Glutamatergic neuron (in vitro differentiated cells): ENCODE measurements around the gene MACC1. TPM values are rescaled to one million over a fixed set of nuclear protein-coding genes. Genes with fewer than 3 reads are reported as not detected.

Source experiments
- DNase-seq: peaks from one replicate; pipeline ENCODE4 v3.0.0; 2022
- H3K27ac Mint-ChIP-seq: one replicate; pipeline ENCODE4 v1.8.0; 2020; ENCODE audit warnings: mild to moderate bottlenecking, mixed read lengths, inconsistent platforms; ENCODE audit not compliant: unreplicated experiment
- H3K27me3 Mint-ChIP-seq: one replicate; pipeline ENCODE4 v1.8.0; 2020; ENCODE audit warnings: mild to moderate bottlenecking, moderate library complexity, mixed read lengths, inconsistent platforms; ENCODE audit not compliant: unreplicated experiment
- H3K36me3 Mint-ChIP-seq: one replicate; pipeline ENCODE4 v1.8.0; 2020; ENCODE audit warnings: mild to moderate bottlenecking, mixed read lengths, inconsistent platforms; ENCODE audit not compliant: unreplicated experiment
- H3K4me1 Mint-ChIP-seq: one replicate; pipeline ENCODE4 v1.8.0; 2020; ENCODE audit warnings: mild to moderate bottlenecking, low read depth, mixed read lengths, inconsistent platforms; ENCODE audit not compliant: unreplicated experiment
- H3K4me3 Mint-ChIP-seq: one replicate; pipeline ENCODE4 v1.8.0; 2020; ENCODE audit warnings: mild to moderate bottlenecking, mixed read lengths, inconsistent platforms; ENCODE audit not compliant: unreplicated experiment
- H3K9me3 Mint-ChIP-seq: one replicate; pipeline ENCODE4 v1.8.0; 2020; ENCODE audit warnings: mild to moderate bottlenecking, moderate library complexity, mixed read lengths, inconsistent platforms; ENCODE audit not compliant: unreplicated experiment
- total RNA-seq: library from RNA; stranded (reverse); fragmentation: NEBNext Ultra II Directional; extraction: Animal tissue kit (Norgen Biotek cat#: 25700); gene quantifications from one replicate; pipeline ENCODE4 v1.2.1, GENCODE V29; 2021; ENCODE audit not compliant: unreplicated experiment
- TF ChIP-seq, protein P1 (sequence below): fragments of 200-600 bp; sonication (generic); IDR thresholded peaks from one replicate; pipeline ENCODE4 v1.5.0; 2021; ENCODE audit not compliant: partially characterized antibody, unreplicated experiment

The MACC1 gene
- total RNA-seq, 1 donor from 2014 or later: 0.29 TPM

DNA sequence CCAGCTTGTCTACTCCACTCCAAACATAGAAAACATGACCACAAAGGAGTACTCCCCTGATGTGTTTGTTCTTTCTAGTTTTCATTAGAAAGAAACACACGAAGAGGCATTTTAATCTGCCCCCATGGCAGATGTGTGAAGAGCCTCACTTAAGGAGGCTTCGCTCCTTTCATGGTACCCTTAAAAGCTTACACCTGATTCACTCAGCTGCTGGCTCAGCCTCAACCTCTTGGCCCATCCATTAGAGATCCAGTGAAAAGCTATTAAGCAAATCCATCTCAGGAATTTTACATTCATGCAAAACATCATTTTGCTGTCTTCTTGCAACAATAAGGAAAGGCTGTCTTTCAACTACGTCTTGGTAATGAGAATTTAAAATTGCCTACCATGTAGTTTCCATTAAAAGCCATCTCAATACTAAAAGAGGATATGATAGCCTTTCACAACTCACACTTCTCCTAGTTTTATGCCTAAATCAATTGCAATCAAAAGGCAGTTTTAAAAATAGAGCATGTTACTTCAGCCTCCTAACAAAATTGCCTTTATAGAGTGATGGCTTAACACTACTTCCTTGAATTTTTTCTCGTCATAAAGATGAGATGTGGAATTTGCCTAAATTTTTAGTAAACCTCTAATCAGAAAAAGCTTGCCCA is 22.7 kb downstream of the MACC1 start:
- no peaks in the 10 kb centered on the region for H3K4me1 Mint-ChIP-seq
- DNase-seq: no peak
- no peak overlapping the region for H3K27ac Mint-ChIP-seq
- TF ChIP-seq, protein P1, sequence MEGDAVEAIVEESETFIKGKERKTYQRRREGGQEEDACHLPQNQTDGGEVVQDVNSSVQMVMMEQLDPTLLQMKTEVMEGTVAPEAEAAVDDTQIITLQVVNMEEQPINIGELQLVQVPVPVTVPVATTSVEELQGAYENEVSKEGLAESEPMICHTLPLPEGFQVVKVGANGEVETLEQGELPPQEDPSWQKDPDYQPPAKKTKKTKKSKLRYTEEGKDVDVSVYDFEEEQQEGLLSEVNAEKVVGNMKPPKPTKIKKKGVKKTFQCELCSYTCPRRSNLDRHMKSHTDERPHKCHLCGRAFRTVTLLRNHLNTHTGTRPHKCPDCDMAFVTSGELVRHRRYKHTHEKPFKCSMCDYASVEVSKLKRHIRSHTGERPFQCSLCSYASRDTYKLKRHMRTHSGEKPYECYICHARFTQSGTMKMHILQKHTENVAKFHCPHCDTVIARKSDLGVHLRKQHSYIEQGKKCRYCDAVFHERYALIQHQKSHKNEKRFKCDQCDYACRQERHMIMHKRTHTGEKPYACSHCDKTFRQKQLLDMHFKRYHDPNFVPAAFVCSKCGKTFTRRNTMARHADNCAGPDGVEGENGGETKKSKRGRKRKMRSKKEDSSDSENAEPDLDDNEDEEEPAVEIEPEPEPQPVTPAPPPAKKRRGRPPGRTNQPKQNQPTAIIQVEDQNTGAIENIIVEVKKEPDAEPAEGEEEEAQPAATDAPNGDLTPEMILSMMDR: no peak
- no peaks in the 10 kb centered on the region for H3K9me3 Mint-ChIP-seq
- H3K27me3 Mint-ChIP-seq: no peaks in the 10 kb centered on the region
- no peaks in the 10 kb centered on the region for H3K36me3 Mint-ChIP-seq
- H3K4me3 Mint-ChIP-seq: no peak overlapping the region

DNA sequence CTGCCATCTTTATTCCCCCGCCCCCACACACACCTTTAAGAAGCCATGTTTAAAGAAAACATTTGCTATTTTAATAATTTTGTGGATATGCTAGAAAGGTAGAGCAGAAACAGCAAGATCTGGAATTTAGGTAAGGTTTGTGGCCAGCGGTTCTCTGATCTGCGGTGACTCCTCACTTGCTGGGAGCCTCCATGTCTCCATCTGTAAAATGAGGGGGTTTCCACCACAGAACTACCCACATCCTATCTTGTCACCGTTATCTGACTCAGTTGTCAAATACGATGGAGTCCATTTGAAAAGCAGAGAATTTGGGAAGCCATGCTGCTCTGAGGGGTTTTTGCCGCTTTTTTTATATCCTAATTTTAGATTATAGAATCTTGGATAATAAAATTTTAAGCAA is 23.3 kb downstream of the MACC1 start:
- Mint-ChIP-seq H3K27ac (no peak overlapping the region), H3K4me3 (no peak overlapping the region), H3K4me1 (no peaks in the 10 kb centered on the region), H3K9me3 (no peaks in the 10 kb centered on the region), H3K36me3 (no peaks in the 10 kb centered on the region), H3K27me3 (no peaks in the 10 kb centered on the region)
- TF ChIP-seq, protein P1: no peak
- DNase-seq: no peak

DNA sequence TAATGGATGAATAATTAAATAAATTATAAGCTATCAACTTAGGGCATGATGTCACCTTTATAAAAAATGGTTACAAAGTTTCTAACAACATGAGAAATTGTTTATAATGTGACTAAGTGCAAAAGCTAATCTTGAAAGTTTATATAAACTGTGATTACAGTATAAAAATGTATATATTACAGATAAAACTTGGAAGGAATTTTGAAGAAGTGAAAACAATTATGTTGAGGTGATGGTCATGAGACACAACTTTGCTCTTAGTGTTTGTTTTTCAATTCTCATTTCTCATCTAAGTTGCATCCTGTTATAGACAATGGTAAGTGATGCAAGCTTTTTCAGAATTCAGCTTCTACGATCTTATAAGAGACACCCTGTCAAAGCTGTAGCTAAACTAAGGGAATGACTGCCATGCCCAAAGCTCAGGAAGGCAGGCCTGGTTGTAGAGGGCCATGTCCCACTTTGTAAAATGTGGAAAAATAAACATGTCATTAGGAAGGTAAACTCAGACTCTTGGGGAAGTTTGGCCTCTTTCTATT is 23.9 kb downstream of the MACC1 start:
- Mint-ChIP-seq H3K27ac (no peak overlapping the region), H3K9me3 (no peaks in the 10 kb centered on the region), H3K27me3 (no peaks in the 10 kb centered on the region), H3K4me1 (no peaks in the 10 kb centered on the region), H3K4me3 (no peak overlapping the region), H3K36me3 (no peaks in the 10 kb centered on the region)
- no peak for DNase-seq
- TF ChIP-seq, protein P1: no peak

DNA sequence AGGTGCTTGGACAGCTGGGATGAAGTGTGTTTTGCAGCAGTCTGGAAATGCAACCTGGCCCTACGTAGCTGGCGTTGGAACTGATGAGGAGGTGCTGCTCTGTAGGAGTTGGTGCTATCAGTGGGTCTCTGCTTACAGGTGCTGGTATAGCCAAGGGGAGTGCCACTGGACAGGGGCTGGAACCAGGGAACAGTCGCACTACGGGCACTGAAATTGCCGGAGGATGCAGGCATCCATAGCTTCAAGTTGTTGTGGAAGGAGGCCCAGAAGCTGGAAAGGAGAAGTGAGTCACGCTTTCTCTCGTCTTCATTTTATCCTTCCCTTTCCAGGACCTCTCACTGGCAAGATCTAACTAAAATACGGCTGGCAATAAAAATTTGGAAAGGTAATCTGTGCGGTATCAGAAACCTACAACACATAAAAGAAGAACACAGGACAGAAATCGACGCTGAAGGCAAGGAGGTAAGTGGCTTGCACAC is 25.8 kb downstream of the MACC1 start:
- TF ChIP-seq, protein P1: no peak
- H3K4me1 Mint-ChIP-seq: no peaks in the 10 kb centered on the region
- H3K27me3 Mint-ChIP-seq: no peaks in the 10 kb centered on the region
- DNase-seq: no peak
- H3K4me3 Mint-ChIP-seq: no peak overlapping the region
- no peaks in the 10 kb centered on the region for H3K36me3 Mint-ChIP-seq
- H3K27ac Mint-ChIP-seq: no peak overlapping the region
- H3K9me3 Mint-ChIP-seq: no peaks in the 10 kb centered on the region
